GM23248 (cell line): ENCODE data around the gene AP2M1. TPM values are rescaled to one million over a fixed set of nuclear protein-coding genes. Genes with fewer than 3 reads are reported as not detected.

ENCODE experiments used
- DNase-seq: peaks from one replicate; pipeline ENCODE4 v3.0.0-alpha.2; 2015
- H2AFZ ChIP-seq: fragments of 200-600 bp; sonication (generic); 2 replicates; pipeline ENCODE4 v1.6.1; 2016; ENCODE audit warnings: antibody characterized with exemption
- H3F3A ChIP-seq: fragments of 200-600 bp; sonication (generic); 2 replicates; pipeline ENCODE4 v1.6.1; 2016; ENCODE audit warnings: mild to moderate bottlenecking, antibody characterized with exemption, mixed run types; ENCODE audit not compliant: insufficient read depth
- H3K27ac ChIP-seq: fragments of 200-600 bp; sonication (generic); 2 replicates; pipeline ENCODE4 v1.5.1; 2016; ENCODE audit warnings: mild to moderate bottlenecking
- H3K27me3 ChIP-seq: fragments of 200-600 bp; sonication (generic); replicated peaks from 2 replicates; pipeline ENCODE4 v1.6.1; 2016; ENCODE audit warnings: mild to moderate bottlenecking; ENCODE audit not compliant: insufficient read depth
- H3K36me3 ChIP-seq: fragments of 200-600 bp; sonication (generic); 2 replicates; pipeline ENCODE4 v1.6.1; 2016; ENCODE audit warnings: low read depth, mild to moderate bottlenecking
- H3K4me1 ChIP-seq: fragments of 200-600 bp; sonication (generic); 2 replicates; pipeline ENCODE4 v1.6.1; 2016; ENCODE audit warnings: mild to moderate bottlenecking; ENCODE audit not compliant: insufficient read depth
- H3K4me2 ChIP-seq: fragments of 200-600 bp; sonication (generic); one replicate; pipeline ENCODE4 v1.6.1; 2016; ENCODE audit warnings: mild to moderate bottlenecking; ENCODE audit not compliant: unreplicated experiment
- H3K4me3 ChIP-seq: fragments of 200-600 bp; sonication (generic); 2 replicates; pipeline ENCODE4 v1.5.1; 2016; ENCODE audit warnings: mild to moderate bottlenecking
- H3K79me2 ChIP-seq: fragments of 200-600 bp; sonication (generic); 2 replicates; pipeline ENCODE4 v1.6.1; 2016; ENCODE audit warnings: mild to moderate bottlenecking; ENCODE audit not compliant: insufficient read depth
- H3K9ac ChIP-seq: fragments of 200-600 bp; sonication (generic); 2 replicates; pipeline ENCODE4 v1.6.1; 2016; ENCODE audit warnings: mild to moderate bottlenecking
- H3K9me2 ChIP-seq: fragments of 200-600 bp; sonication (generic); 2 replicates; pipeline ENCODE4 v1.6.1; 2016; ENCODE audit warnings: mixed run types, mild to moderate bottlenecking, moderate library complexity; ENCODE audit not compliant: insufficient read depth
- H3K9me3 ChIP-seq: fragments of 200-600 bp; sonication (generic); one replicate; pipeline ENCODE4 v1.6.1; 2017; ENCODE audit warnings: low read depth
- H4K20me1 ChIP-seq: fragments of 200-600 bp; sonication (generic); 2 replicates; pipeline ENCODE4 v1.6.0; 2016; ENCODE audit not compliant: insufficient read depth
- EZH2 ChIP-seq: fragments of 200-600 bp; sonication (generic); IDR thresholded peaks from 2 replicates; pipeline ENCODE4 v1.6.1; 2018; ENCODE audit warnings: antibody characterized with exemption, mild to moderate bottlenecking; ENCODE audit not compliant: insufficient read depth, poor library complexity, severe bottlenecking
- EZH2phosphoT487 ChIP-seq: fragments of 200-600 bp; sonication (generic); IDR thresholded peaks from 2 replicates; pipeline ENCODE4 v1.6.1; 2018; ENCODE audit warnings: antibody characterized with exemption, moderate library complexity, mild to moderate bottlenecking, low read depth; ENCODE audit not compliant: insufficient read depth
- WGBS, 2 experiments: methylation state at CpG; one replicate each; pipeline ENCODE4 v1.1.6; 2015 to 2017; ENCODE audit warnings: low lambda C conversion rate in 2 of 2, low coverage in 1 of 2; ENCODE audit errors: missing lambda C conversion rate in 2 of 2; 5-methylcytosine and 5-hydroxymethylcytosine counted together
- in situ Hi-C: fragments of 300-500 bp; cut with MboI; formaldehyde crosslinking; loops from 2 replicates; pipeline ENCODE4 v1.15.0; 2020
- polyA plus RNA-seq: library from polyadenylated mRNA; unstranded; fragments of >200 nt; fragmentation: Nextera tagmentation; extraction: Ambion mirVana; gene quantifications from 2 replicates; pipeline ENCODE4 v1.2.1, GENCODE V29; 2016
- total RNA-seq: library from RNA; depleted of rRNA; stranded (reverse); fragments of >200 nt; shearing (Covaris generic); gene quantifications from 2 replicates; pipeline ENCODE4 v1.2.3, GENCODE V29; 2014

AP2M1 gene
- total and polyA plus RNA-seq, 2 experiments from 2014 or later: 951 to 1,073 TPM

- in situ Hi-C loops: no loop called here
- H3K9me2 ChIP-seq: no peaks in the 10 kb centered on the region
- H3K36me3 ChIP-seq: no peaks in the 10 kb centered on the region
- TF ChIP-seq EZH2: no peak
- TF ChIP-seq EZH2phosphoT487: no peak
- no peak for DNase-seq
- H3K9ac ChIP-seq: no peak overlapping the region
- no peak overlapping the region for H3K4me2 ChIP-seq
- no peaks in the 10 kb centered on the region for H3K4me1 ChIP-seq
- H2AFZ ChIP-seq: no peak overlapping the region
- WGBS, 2 experiments: 28 to 31% methylated on average over 4 of the region's 4 CpGs
- no peak overlapping the region for H3K4me3 ChIP-seq
- H3K27me3 ChIP-seq: no peaks in the 10 kb centered on the region
- no peaks in the 10 kb centered on the region for H4K20me1 ChIP-seq
- H3K27ac ChIP-seq: no peak overlapping the region
- H3K9me3 ChIP-seq: no peaks in the 10 kb centered on the region
- no peaks in the 10 kb centered on the region for H3F3A ChIP-seq
- H3K79me2 ChIP-seq: no peaks in the 10 kb centered on the region
Observed at GRCh38 chr3:184218814-184219213, 44.2 kb downstream of the AP2M1 start.

- TF ChIP-seq EZH2phosphoT487 (no peak), EZH2 (no peak)
- 72 to 77% methylated on average over 3 of the region's 3 CpGs for WGBS, 2 experiments
- no peak overlapping the region for H3K27ac ChIP-seq
- H3K9me3 ChIP-seq: no peaks in the 10 kb centered on the region
- H3K4me1 ChIP-seq: no peaks in the 10 kb centered on the region
- H3K79me2 ChIP-seq: no peaks in the 10 kb centered on the region
- in situ Hi-C loops: no loop called here
- no peak overlapping the region for H3K9ac ChIP-seq
- no peak overlapping the region for H2AFZ ChIP-seq
- H3K4me3 ChIP-seq: no peak overlapping the region
- no peaks in the 10 kb centered on the region for H4K20me1 ChIP-seq
- H3K36me3 ChIP-seq: no peaks in the 10 kb centered on the region
- H3K27me3 ChIP-seq: peaks cover 13% of the 10 kb centered on the region
- H3K9me2 ChIP-seq: no peaks in the 10 kb centered on the region
- no peak for DNase-seq
- no peaks in the 10 kb centered on the region for H3F3A ChIP-seq
- H3K4me2 ChIP-seq: no peak overlapping the region
Observed at GRCh38 chr3:184222521-184222920, 47.9 kb downstream of the AP2M1 start.

- no peak overlapping the region for H2AFZ ChIP-seq
- no peak overlapping the region for H3K27ac ChIP-seq
- in situ Hi-C loops: no loop called here
- no peaks in the 10 kb centered on the region for H3F3A ChIP-seq
- no peaks in the 10 kb centered on the region for H3K9me3 ChIP-seq
- no peak overlapping the region for H3K4me3 ChIP-seq
- peaks cover 25% of the 10 kb centered on the region for H3K27me3 ChIP-seq
- no peaks in the 10 kb centered on the region for H3K79me2 ChIP-seq
- no peaks in the 10 kb centered on the region for H4K20me1 ChIP-seq
- WGBS, 2 experiments: 63 to 66% methylated on average over 3 of the region's 3 CpGs
- H3K36me3 ChIP-seq: no peaks in the 10 kb centered on the region
- TF ChIP-seq EZH2 (no peak), EZH2phosphoT487 (no peak)
- no peaks in the 10 kb centered on the region for H3K4me1 ChIP-seq
- no peak overlapping the region for H3K4me2 ChIP-seq
- no peak overlapping the region for H3K9ac ChIP-seq
- DNase-seq: no peak
- no peaks in the 10 kb centered on the region for H3K9me2 ChIP-seq
Observed at GRCh38 chr3:184223946-184224345, 49.3 kb downstream of the AP2M1 start.

GRCh38 chr3:184227481-184227935, 52.9 kb downstream of the AP2M1 start:
- in situ Hi-C loops: no loop called here
- no peak overlapping the region for H3K9ac ChIP-seq
- H3K4me3 ChIP-seq: no peak overlapping the region
- no peaks in the 10 kb centered on the region for H3K4me1 ChIP-seq
- no peak overlapping the region for H2AFZ ChIP-seq
- H3K27ac ChIP-seq: no peak overlapping the region
- no peaks in the 10 kb centered on the region for H3K9me2 ChIP-seq
- H3K27me3 ChIP-seq: peaks cover 52% of the 10 kb centered on the region
- peak; percentile 51 for DNase-seq
- no peaks in the 10 kb centered on the region for H3K36me3 ChIP-seq
- no peaks in the 10 kb centered on the region for H4K20me1 ChIP-seq
- 25 to 44% methylated on average over 2 of the region's 2 CpGs for WGBS, 2 experiments
- H3F3A ChIP-seq: no peaks in the 10 kb centered on the region
- no peak overlapping the region for H3K4me2 ChIP-seq
- TF ChIP-seq EZH2phosphoT487 (no peak), EZH2 (no peak)
- H3K79me2 ChIP-seq: no peaks in the 10 kb centered on the region
- no peaks in the 10 kb centered on the region for H3K9me3 ChIP-seq
